DMS53 treated with DMSO at 0.1 percent for 48 hours (cell line): ENCODE data around the gene VIT.

Experiments used
- DNase-seq: peaks from one replicate; lab custom pipeline; 2025; ENCODE audit not compliant: unreplicated experiment; lab: John Stamatoyannopoulos, UW

The VIT gene

GRCh38 chr2:36707050-36707449 is 10.5 kb downstream of the VIT start:
- no peak for DNase-seq

GRCh38 chr2:36708041-36708741 is 11.7 kb downstream of the VIT start:
- DNase-seq: no peak

GRCh38 chr2:36710858-36711515 is 14.5 kb downstream of the VIT start:
- no peak for DNase-seq

- no peak for DNase-seq
Measured at GRCh38 chr2:36711741-36712314, 15.3 kb downstream of the VIT start.

- no peak for DNase-seq
Measured at GRCh38 chr2:36713310-36713709, 16.8 kb downstream of the VIT start.

GRCh38 chr2:36716111-36716510 is 19.6 kb downstream of the VIT start:
- no peak for DNase-seq

- no peak for DNase-seq
Measured at GRCh38 chr2:36717603-36718266, 21.2 kb downstream of the VIT start.

- no peak for DNase-seq
Measured at GRCh38 chr2:36727550-36727949, 31.0 kb downstream of the VIT start.

- peak; percentile 39 for DNase-seq
Measured at GRCh38 chr2:36729067-36729466, 32.6 kb downstream of the VIT start.

- DNase-seq: no peak
Measured at GRCh38 chr2:36731941-36732672, 35.6 kb downstream of the VIT start.

- DNase-seq: no peak
Measured at GRCh38 chr2:36732673-36733036, 36.1 kb downstream of the VIT start.

- no peak for DNase-seq
Measured at GRCh38 chr2:36733215-36733614, 36.7 kb downstream of the VIT start.

GRCh38 chr2:36734304-36734703 is 37.8 kb downstream of the VIT start:
- DNase-seq: no peak

GRCh38 chr2:36737131-36737750 is 40.7 kb downstream of the VIT start:
- DNase-seq: no peak

- DNase-seq: no peak
Measured at GRCh38 chr2:36740061-36740460, 43.6 kb downstream of the VIT start.

GRCh38 chr2:36741188-36741837 is 44.8 kb downstream of the VIT start:
- no peak for DNase-seq

GRCh38 chr2:36743954-36744353 is 47.4 kb downstream of the VIT start:
- no peak for DNase-seq

- DNase-seq: no peak
Measured at GRCh38 chr2:36748166-36748565, 51.7 kb downstream of the VIT start.

- DNase-seq: no peak
Measured at GRCh38 chr2:36750101-36750500, 53.6 kb downstream of the VIT start.

GRCh38 chr2:36753706-36754221 is 57.3 kb downstream of the VIT start:
- DNase-seq: no peak
